HG03039 (cell line): ENCODE data around the gene MORN4.

Experiments used
- ATAC-seq: cut with Tn5 transposase; IDR thresholded peaks from one replicate; pipeline ENCODE4 v1.9.1; 2021; ENCODE audit warnings: mild to moderate bottlenecking, moderate library complexity; ENCODE audit not compliant: unreplicated experiment

The MORN4 gene

DNA sequence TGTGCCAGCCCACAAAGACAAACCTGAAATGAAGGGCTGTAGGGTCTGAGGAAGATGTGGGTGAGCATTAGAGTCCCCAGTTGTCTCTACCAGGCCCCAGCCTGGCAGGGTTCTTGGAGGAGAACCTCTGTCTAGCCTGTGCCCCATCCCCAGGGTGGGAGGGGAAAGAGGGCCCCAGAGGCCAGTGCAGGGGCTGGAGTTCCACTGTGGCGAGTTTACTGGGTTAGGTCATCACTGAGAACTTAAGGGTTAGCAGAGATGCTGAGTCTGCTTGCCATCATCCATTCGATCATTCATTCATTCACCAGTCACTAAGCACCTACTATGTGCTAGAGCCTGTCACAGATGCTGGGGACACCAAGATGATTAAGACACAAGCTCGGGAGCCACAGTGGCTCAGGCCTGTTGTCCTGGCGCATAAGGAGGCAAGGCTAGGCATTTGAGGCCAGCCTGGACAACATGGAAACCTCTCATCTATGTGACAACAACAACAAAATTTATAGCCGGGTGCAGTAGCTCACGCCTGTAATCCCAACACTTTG, 58.1 kb downstream of the MORN4 start:
- no peak for ATAC-seq

DNA sequence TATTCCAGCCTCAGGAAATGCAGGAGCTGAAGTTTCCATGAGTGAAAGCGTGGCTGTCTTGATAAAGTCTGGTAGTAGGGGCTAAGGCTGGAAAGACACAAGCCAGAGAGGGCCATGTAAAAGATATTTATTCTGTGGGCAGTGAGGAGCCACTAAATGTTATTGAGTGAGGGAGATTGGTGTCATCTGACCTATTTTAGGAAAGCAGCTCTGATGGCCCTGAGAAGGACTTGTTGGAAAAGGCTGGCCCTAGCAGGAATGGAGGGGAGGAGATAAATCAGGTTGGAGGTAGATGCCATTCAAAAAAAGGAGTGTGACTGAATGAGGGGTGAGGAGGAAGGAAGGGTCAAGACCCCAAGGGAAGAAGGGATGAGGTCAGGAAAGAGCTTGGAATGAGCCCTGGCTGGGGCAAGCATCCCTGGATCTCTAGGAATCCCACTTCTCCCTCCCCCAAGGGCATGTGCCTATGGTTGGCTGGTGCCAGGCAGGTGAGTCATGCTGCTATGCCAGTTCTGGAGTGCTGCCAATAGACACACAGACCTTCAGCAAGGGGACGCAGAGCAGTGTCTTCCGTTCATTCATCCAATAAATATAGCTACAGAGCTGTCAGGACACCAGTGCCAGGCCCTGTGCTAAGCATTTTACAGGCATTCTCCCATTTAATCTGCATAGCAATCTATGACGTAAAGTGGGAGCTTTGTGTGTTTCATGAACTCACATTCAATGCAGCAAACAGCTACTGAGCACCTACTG, 58.8 kb downstream of the MORN4 start:
- ATAC-seq = no peak

DNA sequence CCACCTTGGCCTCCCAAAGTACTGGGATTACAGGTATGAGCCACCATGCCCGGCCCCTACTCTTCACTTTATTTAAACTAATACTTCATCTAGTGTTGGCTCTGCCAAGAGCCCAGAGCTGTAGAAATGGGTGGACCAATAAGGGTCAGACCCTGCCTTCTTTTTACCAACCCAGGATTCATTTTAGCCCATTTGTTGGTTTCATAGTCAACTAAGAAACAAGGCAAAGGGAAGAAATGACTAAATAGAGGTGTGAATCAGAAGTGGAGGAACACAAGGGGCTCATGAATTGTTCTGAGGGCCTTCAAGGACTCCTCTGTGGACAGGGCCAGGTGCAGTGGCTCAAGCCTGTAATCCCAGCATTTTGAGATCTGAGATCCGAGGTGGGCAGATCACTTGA, 59.6 kb downstream of the MORN4 start:
- ATAC-seq = no peak

DNA sequence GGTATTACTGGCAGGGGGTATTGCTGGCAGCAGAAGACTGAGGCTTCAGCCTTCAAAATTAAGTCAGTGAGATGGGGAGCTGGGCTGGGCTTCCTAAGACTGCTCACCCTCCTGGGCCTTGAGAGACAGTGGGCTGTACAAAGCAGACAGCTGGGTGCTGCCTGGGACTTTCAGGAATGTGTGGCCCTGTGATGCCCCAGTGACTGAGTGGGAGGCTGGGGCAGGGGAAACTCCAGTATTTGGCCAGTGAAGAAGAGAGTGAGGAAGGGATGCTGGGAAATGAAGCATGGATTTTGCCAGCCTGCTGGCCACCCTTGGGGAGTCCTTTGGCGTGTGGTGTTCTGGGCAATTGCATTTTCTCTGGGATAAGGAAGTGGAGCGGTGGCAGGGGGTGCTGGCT, 60.3 kb downstream of the MORN4 start:
- ATAC-seq = no peak

DNA sequence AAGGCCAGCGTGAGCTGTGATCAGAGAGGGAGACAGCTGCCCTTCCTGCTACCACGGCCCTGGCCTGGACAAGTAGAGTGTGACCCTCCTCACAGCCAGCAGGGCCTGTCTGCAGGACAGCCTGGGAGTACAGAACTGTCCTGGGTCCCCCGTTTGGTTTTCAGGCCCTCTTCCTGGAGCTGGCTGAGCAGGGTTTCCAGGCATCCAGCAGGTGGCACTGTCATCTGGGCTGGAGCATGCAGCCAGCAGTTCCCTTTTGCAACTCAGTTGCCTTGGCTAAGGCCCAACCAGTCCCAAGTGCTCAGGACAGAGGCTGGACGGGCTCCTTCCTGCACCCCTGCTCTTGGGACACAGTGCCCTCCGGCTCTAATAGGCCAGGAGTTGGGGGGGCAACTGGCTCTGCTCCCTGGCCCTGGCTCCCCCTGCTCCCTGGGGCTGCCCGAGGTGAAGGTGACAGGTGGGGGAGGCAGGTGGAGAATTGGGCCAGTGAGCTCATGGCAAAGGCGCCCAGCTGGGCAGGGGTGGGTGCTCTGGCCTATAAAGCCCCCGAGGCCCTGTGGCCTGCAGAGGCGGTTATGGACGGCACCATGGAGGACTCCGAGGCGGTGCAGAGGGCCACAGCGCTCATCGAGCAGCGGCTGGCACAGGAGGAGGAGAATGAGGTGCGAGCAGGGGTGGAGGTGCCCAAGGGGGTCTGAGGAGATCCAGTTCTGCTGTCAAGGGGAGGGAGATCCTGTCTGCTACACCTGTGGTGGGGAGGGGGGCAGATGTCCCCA, 60.9 kb downstream of the MORN4 start, which contains the start of gene ANKRD2:
Gene ANKRD2, plus strand, starts transcription at position 566 of the 776 bp plus-strand sequence. Its CDS starts 10 bp downstream, at position 576.
- ATAC-seq = no peak

DNA sequence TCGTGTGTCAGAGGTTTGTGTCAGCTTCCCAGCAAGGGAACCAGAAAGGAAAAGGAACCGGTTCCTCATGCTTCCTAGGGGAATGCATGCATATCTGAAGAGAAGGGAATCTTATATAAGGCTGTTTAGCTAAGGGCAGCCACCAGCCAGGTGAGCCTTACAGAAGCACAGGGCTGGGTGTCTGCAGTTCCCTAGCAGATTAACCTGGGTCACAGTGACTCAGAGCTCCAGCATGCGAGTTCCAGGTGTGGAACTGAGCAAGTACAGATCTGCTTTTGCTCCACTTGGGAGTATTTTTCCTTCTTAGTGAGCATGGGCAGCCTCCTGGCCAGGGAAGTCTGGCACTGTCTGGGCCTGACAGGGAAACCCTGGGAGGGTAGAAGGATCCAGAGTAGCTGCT, 61.7 kb downstream of the MORN4 start:
- no peak for ATAC-seq

DNA sequence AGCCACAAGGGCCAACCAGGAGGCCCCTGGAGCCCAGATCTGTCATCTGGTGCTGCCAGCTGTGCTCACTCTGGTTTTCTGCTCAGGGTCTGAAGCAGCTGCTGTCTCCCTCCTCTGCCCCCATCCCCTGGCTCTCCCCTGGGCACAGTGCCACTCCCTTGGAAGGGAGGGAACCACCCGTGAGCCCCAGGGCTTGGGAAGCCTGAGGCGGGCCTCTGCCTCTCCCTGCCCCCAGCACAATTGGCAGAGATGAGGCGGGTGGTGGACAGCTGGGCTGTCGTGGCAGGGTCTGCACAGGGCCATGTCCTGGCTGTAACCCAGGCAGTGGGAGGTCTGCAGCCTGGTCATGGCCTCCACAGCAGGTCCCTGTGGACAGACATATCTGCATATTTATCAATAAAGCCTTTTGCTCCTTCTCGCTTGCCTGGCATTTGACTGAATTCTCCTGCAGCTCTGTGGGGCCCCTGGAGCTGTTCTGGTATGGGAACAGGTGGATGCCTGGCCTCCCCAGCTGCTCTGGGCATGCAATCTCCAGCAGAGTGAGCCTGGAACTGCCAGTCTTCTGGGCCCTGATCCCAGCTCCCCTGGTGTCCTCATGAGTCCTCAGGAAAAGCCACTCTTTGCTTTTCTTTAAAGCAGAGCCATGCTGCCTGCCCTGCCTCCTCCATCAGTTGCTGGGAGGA, 62.4 kb downstream of the MORN4 start:
- no peak for ATAC-seq

DNA sequence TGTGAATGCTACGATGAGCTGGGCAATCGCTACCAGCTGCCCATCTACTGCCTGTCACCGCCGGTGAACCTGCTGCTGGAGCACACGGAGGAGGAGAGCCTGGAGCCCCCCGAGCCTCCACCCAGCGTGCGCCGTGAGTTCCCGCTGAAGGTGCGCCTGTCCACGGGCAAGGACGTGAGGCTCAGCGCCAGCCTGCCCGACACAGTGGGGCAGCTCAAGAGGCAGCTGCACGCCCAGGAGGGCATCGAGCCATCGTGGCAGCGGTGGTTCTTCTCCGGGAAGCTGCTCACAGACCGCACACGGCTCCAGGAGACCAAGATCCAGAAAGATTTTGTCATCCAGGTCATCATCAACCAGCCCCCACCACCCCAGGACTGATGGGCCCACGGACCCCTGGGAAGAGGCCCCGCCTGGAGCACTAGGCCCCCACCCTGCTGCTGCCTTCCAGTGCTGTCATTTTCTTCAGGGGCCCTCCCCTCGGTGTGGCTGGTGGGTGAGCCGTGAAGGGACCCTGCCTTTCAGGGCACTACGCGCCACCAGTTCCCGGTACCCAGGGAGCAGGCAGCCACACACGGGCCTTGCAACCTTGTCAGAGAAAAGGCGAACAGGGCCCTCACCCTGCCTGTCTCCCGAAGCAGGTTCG, 63.0 kb downstream of the MORN4 start:
- ATAC-seq = no peak

DNA sequence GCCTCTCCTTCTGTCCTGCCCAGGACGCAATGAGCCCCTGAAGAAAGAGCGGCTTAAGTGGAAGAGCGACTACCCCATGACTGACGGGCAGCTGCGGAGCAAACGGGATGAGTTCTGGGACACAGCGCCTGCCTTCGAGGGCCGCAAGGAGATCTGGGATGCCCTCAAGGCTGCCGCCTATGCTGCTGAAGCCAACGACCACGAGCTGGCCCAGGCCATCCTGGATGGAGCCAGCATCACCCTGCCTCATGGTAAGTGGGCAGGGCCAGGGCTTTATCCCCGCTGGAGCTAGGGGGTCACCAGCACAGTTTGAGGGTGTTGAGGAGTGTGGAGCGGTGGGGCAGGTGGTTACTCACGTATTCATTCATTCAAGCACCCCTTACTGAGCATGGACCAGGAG, 65.4 kb downstream of the MORN4 start:
- ATAC-seq = no peak

DNA sequence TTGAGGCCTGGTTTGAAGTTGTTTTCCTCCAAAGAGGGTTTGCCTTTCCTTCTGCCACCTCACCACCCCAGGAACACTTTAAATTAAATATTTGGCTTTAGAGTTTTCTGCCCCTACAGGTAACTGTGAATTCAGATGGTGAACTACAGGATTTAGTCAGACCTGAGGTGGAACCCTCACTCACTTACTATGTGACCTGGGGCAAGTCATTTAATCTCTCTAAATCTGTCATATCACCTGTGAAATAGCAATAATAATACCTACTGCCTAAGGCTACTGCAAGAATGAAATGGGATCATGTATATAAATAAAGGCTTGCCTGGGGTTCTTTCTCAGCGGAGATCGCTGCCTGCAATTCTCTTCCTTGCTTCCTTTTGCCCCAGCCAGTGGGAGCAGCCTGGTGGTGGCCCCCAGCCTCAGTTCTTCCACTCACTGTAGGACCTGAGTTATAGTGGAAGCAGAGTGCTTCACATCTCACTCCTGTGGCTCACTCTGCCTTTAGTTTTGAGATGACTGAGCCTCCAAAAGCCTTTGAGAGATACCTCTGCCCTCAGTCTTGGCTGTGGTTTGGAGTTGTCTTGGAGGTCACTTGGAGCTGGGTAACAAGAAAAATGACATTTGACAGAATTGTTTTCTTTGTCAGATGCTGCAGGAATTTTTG, 66.8 kb downstream of the MORN4 start:
- ATAC-seq = no peak

DNA sequence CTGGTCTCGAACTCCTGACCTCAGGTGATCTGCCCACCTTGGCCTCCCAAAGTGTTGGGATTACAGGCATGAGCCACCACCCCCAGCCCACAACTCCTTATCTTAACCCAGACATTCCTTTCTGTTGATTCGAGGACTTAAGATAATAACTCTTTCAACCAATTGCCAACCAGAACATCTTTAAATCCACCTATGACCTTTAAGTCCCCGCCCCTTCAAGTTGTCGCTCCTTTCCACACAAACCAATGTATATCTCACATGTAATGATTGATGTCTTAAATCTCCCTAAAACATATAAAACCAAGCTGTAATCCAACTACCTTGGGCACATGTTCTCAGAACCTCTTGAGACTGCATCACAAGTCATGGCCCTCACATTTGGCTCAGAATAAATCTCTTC, 68.5 kb downstream of the MORN4 start:
- ATAC-seq = no peak
